KMS-11 (cell line): Measurements from ENCODE around the gene PTPRN2.

ENCODE experiments used
- H2AFZ ChIP-seq: fragments of 200-600 bp; sonication (generic); 2 replicates; pipeline ENCODE4 v1.6.1; 2016; ENCODE audit warnings: antibody characterized with exemption, mixed run types, low read depth
- H3K27ac ChIP-seq: fragments of 200-600 bp; sonication (generic); 2 replicates; pipeline ENCODE4 v1.6.1; 2016; ENCODE audit warnings: mild to moderate bottlenecking, mixed run types
- H3K27me3 ChIP-seq: fragments of 200-600 bp; sonication (generic); 2 replicates; pipeline ENCODE4 v1.6.1; 2017; ENCODE audit warnings: mild to moderate bottlenecking, low read depth, mixed run types, moderate library complexity; ENCODE audit not compliant: insufficient read depth
- H3K36me3 ChIP-seq: fragments of 200-600 bp; sonication (generic); 2 replicates; pipeline ENCODE4 v1.6.1; 2017; ENCODE audit warnings: mild to moderate bottlenecking, mixed run types; ENCODE audit not compliant: insufficient read depth
- H3K4me1 ChIP-seq: fragments of 200-600 bp; sonication (generic); 2 replicates; pipeline ENCODE4 v1.6.1; 2016; ENCODE audit warnings: mild to moderate bottlenecking, low read depth, mixed run types; ENCODE audit not compliant: poor library complexity, severe bottlenecking
- H3K4me2 ChIP-seq: fragments of 200-600 bp; sonication (generic); 2 replicates; pipeline ENCODE4 v1.7.0; 2016; ENCODE audit warnings: mild to moderate bottlenecking, mixed run types
- H3K4me3 ChIP-seq: fragments of 200-600 bp; sonication (generic); IDR thresholded peaks from 2 replicates; pipeline ENCODE4 v1.6.1; 2017; ENCODE audit warnings: low read depth, low read length, mixed read lengths; ENCODE audit not compliant: insufficient read depth
- H3K79me2 ChIP-seq: fragments of 200-600 bp; sonication (generic); 2 replicates; pipeline ENCODE4 v1.6.1; 2016; ENCODE audit warnings: low read depth, mixed run types; ENCODE audit not compliant: insufficient read depth
- H3K9ac ChIP-seq: fragments of 200-600 bp; sonication (generic); 2 replicates; pipeline ENCODE4 v1.6.1; 2016; ENCODE audit warnings: mild to moderate bottlenecking, mixed run types
- H4K20me1 ChIP-seq: fragments of 200-600 bp; sonication (generic); 2 replicates; pipeline ENCODE4 v1.6.1; 2016; ENCODE audit warnings: mild to moderate bottlenecking, mixed run types; ENCODE audit not compliant: insufficient read depth
- TF ChIP-seq, protein P1 (sequence below): fragments of 200-600 bp; sonication (generic); conservative IDR thresholded peaks from 2 replicates; pipeline ENCODE4 v1.6.1; 2017; ENCODE audit warnings: low read depth, mild to moderate bottlenecking, antibody characterized with exemption, low read length, moderate library complexity, mixed read lengths

PTPRN2 gene

DNA sequence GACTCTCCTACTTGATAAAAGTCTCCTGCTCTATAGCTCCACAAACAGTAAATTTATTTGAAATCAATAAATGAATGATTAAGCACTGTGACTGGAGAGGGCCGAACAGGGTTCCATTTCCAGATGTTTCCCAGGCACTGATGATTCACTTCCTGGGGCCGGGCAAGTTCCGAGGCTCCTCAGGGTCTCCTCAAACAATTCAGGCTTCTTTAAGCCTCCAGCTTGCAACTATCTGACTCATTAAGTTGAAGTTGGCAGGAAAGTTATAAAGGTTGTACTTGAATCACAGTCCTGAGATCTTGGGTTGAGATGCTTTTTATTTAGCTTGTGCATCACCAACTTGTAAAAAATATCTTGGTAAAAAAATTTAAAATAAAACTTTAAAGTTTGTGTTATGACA is 637.9 kb downstream of the PTPRN2 start:
- Histone ChIP-seq H3K27me3 (no peaks in the 10 kb centered on the region; the same call in 1 of the 2 replicates), H3K9ac (no peak overlapping the region), H4K20me1 (no peaks in the 10 kb centered on the region), H3K4me2 (no peak overlapping the region), H3K4me1 (no peaks in the 10 kb centered on the region), H3K4me3 (no peak overlapping the region), H3K27ac (no peak overlapping the region), H2AFZ (no peak overlapping the region), H3K79me2 (no peaks in the 10 kb centered on the region), H3K36me3 (no peaks in the 10 kb centered on the region)
- TF ChIP-seq, protein P1, sequence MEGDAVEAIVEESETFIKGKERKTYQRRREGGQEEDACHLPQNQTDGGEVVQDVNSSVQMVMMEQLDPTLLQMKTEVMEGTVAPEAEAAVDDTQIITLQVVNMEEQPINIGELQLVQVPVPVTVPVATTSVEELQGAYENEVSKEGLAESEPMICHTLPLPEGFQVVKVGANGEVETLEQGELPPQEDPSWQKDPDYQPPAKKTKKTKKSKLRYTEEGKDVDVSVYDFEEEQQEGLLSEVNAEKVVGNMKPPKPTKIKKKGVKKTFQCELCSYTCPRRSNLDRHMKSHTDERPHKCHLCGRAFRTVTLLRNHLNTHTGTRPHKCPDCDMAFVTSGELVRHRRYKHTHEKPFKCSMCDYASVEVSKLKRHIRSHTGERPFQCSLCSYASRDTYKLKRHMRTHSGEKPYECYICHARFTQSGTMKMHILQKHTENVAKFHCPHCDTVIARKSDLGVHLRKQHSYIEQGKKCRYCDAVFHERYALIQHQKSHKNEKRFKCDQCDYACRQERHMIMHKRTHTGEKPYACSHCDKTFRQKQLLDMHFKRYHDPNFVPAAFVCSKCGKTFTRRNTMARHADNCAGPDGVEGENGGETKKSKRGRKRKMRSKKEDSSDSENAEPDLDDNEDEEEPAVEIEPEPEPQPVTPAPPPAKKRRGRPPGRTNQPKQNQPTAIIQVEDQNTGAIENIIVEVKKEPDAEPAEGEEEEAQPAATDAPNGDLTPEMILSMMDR: no peak

DNA sequence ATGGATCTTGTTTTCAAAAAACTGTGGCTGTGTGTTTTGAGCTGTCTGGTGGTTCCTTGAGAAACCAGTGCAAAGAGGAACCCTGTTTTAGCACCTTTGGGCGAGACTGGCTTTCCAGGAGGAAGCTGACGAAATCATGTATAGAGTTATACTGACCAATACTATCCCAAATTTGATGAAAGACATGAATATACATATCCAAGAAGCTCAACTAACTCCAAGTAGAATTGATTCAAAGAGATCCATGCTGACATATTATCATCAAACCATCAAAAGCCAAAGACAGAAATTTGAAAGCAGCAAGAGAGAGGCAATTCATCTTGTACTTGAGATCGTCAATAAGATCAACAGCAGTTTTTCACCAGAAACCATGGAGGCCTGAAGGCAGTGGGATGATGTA is 640.1 kb downstream of the PTPRN2 start:
- Histone ChIP-seq H3K36me3 (no peaks in the 10 kb centered on the region), H3K27ac (no peak overlapping the region), H3K27me3 (no peaks in the 10 kb centered on the region; the same call in 1 of the 2 replicates), H3K79me2 (no peaks in the 10 kb centered on the region), H3K4me1 (no peaks in the 10 kb centered on the region), H2AFZ (no peak overlapping the region), H3K9ac (no peak overlapping the region), H3K4me2 (no peak overlapping the region), H4K20me1 (no peaks in the 10 kb centered on the region), H3K4me3 (no peak overlapping the region)
- TF ChIP-seq, protein P1: no peak

DNA sequence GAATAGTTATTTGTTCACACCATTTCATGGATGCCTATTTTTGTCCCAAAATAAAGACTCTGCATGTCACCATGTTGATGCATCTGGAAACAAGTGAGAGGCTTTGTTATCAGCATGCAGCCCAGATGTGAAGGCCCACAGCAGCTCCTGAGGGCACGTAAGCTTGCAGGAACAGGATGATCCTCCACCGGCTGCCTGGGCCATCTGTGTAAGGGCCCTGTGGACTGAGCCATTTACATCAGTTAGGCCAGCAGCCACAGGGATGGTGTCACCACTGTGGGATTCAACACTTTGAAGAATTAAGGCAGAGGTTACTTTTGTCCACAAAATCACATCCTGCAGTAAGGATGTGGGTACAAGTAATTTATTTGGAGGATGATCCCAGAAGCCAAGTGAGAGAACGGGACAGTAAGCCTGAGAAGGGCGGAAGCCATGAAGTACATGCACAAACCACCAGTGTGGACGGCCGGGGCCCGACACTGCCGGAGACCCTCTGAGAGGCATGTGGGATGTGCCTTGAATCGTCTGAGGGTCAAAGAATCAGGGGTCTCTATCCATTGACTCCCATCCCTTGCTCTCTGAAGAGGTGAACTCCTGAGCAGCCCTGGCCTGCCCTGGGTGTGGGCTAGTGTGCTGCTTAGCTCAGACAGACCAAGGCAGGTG is 641.1 kb downstream of the PTPRN2 start:
- Histone ChIP-seq H3K27ac (no peak overlapping the region), H3K4me3 (no peak overlapping the region), H3K4me1 (no peaks in the 10 kb centered on the region), H3K36me3 (no peaks in the 10 kb centered on the region), H3K27me3 (no peaks in the 10 kb centered on the region; the same call in 1 of the 2 replicates), H3K9ac (no peak overlapping the region), H4K20me1 (no peaks in the 10 kb centered on the region), H2AFZ (no peak overlapping the region), H3K79me2 (no peaks in the 10 kb centered on the region), H3K4me2 (no peak overlapping the region)
- TF ChIP-seq, protein P1: no peak

- Histone ChIP-seq H3K4me1 (no peaks in the 10 kb centered on the region), H3K79me2 (no peaks in the 10 kb centered on the region), H3K27ac (no peak overlapping the region), H3K4me2 (no peak overlapping the region), H2AFZ (no peak overlapping the region), H3K4me3 (no peak overlapping the region), H4K20me1 (no peaks in the 10 kb centered on the region), H3K36me3 (no peaks in the 10 kb centered on the region), H3K9ac (no peak overlapping the region), H3K27me3 (no peaks in the 10 kb centered on the region; the same call in 1 of the 2 replicates)
- TF ChIP-seq, protein P1: no peak
Observed at GRCh38 chr7:157945401-157945800, 642.2 kb downstream of the PTPRN2 start.
